ENCODE results near the gene LHFPL2. TPM values are rescaled to one million over a fixed set of nuclear protein-coding genes. Genes with fewer than 3 reads are reported as not detected.

LHFPL2 gene
- total RNA-seq, 2 donors from 2014 or later = 15.5 to 18.7 TPM

- intact Hi-C loops (cut with DNase I) = no loop called here
- no peak overlapping the region for H3K4me3 ChIP-seq
- TF ChIP-seq CTCF (IDR thresholded peaks at IDR 0.05) (no peak), POLR2A (IDR thresholded peaks at IDR 0.05) (no peak)
- peaks cover 19% of the 10 kb centered on the region for H3K4me1 ChIP-seq
- no peak for DNase-seq
- WGBS, 2 donors = 90 to 92% methylated on average over 10 of the region's 10 CpGs
- no peaks in the 10 kb centered on the region for H3K9me3 ChIP-seq
- H3K36me3 ChIP-seq (replicated peaks in 1 of 2; ENCODE audit: insufficient read depth in 1 of 2, low read depth in 2 of 2) = no peaks in the 10 kb centered on the region
- no peaks in the 10 kb centered on the region for H3K27me3 ChIP-seq
- no peak for ATAC-seq
- no peak overlapping the region for H3K27ac ChIP-seq
Observed at GRCh38 chr5:78649861-78650496, 1.4 kb upstream of the LHFPL2 start.

GRCh38 chr5:78649211-78649695, 681 bp upstream of the LHFPL2 start:
- peak in 1 of 4 donors; percentile 23 for DNase-seq
- no peak for ATAC-seq
- no peaks in the 10 kb centered on the region for H3K36me3 ChIP-seq (replicated peaks in 1 of 2; ENCODE audit: insufficient read depth in 1 of 2, low read depth in 2 of 2)
- H3K4me3 ChIP-seq = peak overlapping the region; percentile 43 to 84
- no peaks in the 10 kb centered on the region for H3K9me3 ChIP-seq
- H3K27me3 ChIP-seq = no peaks in the 10 kb centered on the region
- no peak for TF ChIP-seq POLR2A (IDR thresholded peaks at IDR 0.05)
- TF ChIP-seq CTCF (IDR thresholded peaks at IDR 0.05) = no peak
- intact Hi-C loops (cut with DNase I) = no loop called here
- 5 to 9% methylated on average over 13 to 23 of the region's 23 CpGs for WGBS, 2 donors
- peaks cover 19% of the 10 kb centered on the region for H3K4me1 ChIP-seq
- peak overlapping the region; percentile 92 to 97 (median 96) for H3K27ac ChIP-seq

GRCh38 chr5:78647838-78648358, 674 bp downstream of the LHFPL2 start:
- ATAC-seq = peak; percentile 65
- Histone ChIP-seq H3K4me3 (peak overlapping the region; percentile 45 to 69), H3K9me3 (no peaks in the 10 kb centered on the region), H3K27ac (peak overlapping the region; percentile 92 to 97 (median 96)), H3K4me1 (peaks cover 19% of the 10 kb centered on the region), H3K27me3 (no peaks in the 10 kb centered on the region), H3K36me3 (replicated peaks in 1 of 2; ENCODE audit: insufficient read depth in 1 of 2, low read depth in 2 of 2) (no peaks in the 10 kb centered on the region)
- TF ChIP-seq POLR2A (IDR thresholded peaks at IDR 0.05) (peak in 2 of 3 donors; percentile 44 to 62), CTCF (IDR thresholded peaks at IDR 0.05) (peak in 2 of 7 experiments; percentile 16 to 17)
- peak; percentile 71 to 78 (median 76) for DNase-seq
- intact Hi-C loops (cut with DNase I) = no loop called here
- WGBS, 2 donors = 0% methylated on average over 22 to 42 of the region's 47 CpGs

- ATAC-seq = peak; percentile 2
- intact Hi-C loops (cut with DNase I) = no loop called here
- Histone ChIP-seq H3K27me3 (no peaks in the 10 kb centered on the region), H3K9me3 (no peaks in the 10 kb centered on the region), H3K36me3 (replicated peaks in 1 of 2; ENCODE audit: insufficient read depth in 1 of 2, low read depth in 2 of 2) (no peaks in the 10 kb centered on the region), H3K27ac (peak overlapping the region in 3 of 4 donors; percentile 96 to 97 (median 96)), H3K4me1 (peaks cover 19% of the 10 kb centered on the region), H3K4me3 (peak overlapping the region; percentile 45 to 69)
- no peak for TF ChIP-seq CTCF (IDR thresholded peaks at IDR 0.05)
- TF ChIP-seq POLR2A (IDR thresholded peaks at IDR 0.05) = no peak
- 0 to 1% methylated on average over 17 of the region's 17 CpGs for WGBS, 2 donors
- DNase-seq = peak; percentile 20 to 28 (median 20)
Observed at GRCh38 chr5:78647351-78647818, 1.2 kb downstream of the LHFPL2 start.

Data from body of pancreas (tissue), 4 donors.